NK-92 (cell line): ENCODE data around the gene NUP214.
"Not testable (repeated sequence)": the region's sequence is repeated elsewhere in the genome, so short reads cannot be mapped to it uniquely, and the experiment has no call there.

Experiments
- DNase-seq: peaks from one replicate; lab custom pipeline; 2025; ENCODE audit not compliant: unreplicated experiment; lab: John Stamatoyannopoulos, UW

Gene NUP214

GRCh38 chr9:131158673-131159072, 33.3 kb downstream of the NUP214 start:
- not testable (repeated sequence) for DNase-seq

DNA sequence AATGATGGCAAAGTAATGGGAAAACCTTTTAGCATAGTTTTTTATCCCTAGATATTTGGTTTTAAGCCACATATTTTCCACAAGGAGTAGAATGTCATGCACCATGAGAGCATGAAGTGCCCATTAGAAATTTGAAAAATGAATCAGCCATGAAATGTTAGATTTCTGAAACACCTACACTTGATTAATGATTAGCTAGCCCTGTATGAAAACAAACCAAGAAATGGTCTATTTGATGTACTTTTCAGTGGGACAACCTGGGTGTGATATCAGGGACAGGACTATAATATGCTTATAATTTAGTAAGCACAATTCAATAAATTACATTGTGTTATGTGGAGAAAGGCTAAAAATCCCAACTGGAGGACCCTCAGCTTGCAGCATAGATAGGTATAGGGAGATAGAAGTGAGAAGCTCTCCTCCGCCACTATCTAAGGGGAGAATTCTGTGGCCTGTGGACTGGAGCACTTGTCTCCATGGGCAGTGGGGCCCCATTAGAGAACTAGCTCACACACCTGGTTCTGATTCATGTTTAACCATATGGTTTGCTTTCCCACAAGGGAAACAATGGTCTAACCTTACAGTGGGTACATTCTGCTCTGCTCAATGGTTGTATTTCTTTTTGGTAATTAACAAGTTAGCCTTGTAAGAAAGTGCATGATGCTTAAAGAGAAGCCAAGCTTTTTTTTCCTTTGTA, 35.2 kb downstream of the NUP214 start:
- no peak for DNase-seq

DNA sequence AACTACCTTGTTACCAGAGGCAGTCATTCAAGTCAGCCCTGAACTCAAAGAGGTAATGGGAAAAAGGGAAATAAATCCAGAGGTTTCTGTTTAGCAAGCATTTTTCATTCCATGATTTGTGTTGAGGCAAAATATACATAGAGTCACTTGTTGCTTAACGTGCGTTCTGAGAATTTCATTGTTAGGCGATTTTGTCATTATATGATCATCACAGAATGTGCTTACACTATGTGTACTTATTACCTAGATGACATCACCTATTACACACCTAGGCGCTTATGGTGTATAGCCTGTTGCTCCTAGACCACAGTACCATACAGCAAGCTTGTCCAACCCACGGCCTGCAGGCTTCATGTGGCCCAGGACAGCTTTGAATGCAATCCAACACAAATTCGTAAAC, 36.2 kb downstream of the NUP214 start:
- DNase-seq = no peak

DNA sequence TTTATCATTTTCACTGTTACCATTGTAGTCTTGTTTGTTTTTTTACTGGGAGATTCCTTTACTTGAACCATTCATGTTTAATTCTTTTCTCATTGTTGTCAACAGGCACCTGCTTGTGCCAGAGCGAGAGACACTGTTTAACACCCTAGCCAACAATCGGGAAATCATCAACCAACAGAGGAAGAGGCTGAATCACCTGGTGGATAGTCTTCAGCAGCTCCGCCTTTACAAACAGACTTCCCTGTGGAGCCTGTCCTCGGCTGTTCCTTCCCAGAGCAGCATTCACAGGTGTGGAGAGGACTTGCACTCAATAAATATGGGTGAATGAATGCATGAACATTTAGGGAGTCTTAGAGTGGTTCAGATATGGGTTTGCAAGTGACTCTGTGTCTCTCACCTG, 37.5 kb downstream of the NUP214 start:
- DNase-seq = no peak

GRCh38 chr9:131165523-131165922, 40.1 kb downstream of the NUP214 start:
- DNase-seq = no peak

DNA sequence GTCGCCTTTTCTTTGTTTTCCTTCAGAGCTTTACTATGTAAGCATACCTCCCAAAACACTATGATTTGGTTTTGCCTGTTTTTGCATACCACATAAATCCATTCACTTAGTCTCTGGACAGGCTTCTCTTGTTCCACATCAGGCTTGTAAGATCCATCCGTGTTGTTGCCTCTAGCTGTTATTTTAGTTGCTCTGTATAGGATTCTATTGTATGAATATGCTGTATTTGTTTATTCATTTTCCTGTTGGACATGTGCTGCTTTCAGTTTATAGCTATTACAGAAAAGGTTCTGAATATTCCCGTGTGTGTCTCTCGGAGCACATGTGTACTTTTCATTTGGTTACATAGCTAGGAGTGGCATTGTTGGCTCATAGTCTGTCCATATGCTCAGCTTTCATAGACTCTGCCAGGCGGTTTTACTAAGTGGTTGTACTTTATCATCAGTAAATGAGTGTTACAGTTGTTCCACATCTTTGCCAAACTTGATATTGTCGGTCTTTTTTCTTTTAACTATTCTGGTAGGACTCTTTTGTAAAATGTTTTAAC, 41.8 kb downstream of the NUP214 start:
- no peak for DNase-seq

- no peak for DNase-seq
Observed at GRCh38 chr9:131167936-131168335, 42.5 kb downstream of the NUP214 start.

DNA sequence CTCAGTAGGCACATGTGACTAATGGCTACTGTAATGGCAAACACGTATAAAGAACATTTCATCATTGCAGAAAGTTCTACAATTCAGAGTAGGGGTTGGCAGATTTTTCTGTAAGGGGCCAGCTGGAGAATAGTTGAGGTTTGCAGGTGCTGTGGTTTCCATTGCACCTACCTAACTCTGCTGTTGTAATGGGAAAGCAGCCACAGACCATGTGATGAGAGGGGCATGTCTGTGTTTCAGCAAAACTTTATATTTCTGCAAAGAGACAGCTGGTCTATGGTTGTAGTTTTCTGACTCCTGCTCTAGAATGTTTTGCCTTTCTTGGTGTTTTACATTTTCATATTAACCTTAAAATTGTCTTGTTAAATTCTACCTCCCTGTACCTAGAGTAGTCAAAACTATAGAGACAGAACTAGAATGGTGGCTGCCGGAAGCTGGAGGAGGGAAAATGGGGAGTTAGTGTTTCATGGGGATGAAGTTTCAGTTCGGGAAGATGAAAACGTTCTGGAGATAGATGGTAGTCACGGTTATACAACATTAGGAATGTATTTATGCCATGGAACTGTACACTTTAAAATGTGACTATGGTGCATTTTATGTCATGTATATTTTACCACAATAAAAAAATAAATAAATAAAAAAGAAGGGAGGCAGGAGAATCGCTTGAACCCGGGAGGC, 44.3 kb downstream of the NUP214 start:
- DNase-seq = no peak

DNA sequence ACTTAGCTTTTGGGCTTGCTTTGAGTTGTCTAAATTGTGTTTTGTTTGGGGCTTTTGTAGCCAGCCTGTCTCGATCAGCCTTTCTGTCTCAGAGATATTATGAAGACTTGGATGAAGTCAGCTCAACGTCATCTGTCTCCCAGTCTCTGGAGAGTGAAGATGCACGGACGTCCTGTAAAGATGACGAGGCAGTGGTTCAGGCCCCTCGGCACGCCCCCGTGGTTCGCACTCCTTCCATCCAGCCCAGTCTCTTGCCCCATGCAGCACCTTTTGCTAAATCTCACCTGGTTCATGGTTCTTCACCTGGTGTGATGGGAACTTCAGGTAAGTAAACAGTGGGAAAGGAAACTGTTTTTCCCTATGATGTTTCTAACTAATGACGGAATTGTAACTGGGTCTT, 48.6 kb downstream of the NUP214 start:
- no peak for DNase-seq

GRCh38 chr9:131174681-131175239, 49.4 kb downstream of the NUP214 start:
- DNase-seq = no peak

DNA sequence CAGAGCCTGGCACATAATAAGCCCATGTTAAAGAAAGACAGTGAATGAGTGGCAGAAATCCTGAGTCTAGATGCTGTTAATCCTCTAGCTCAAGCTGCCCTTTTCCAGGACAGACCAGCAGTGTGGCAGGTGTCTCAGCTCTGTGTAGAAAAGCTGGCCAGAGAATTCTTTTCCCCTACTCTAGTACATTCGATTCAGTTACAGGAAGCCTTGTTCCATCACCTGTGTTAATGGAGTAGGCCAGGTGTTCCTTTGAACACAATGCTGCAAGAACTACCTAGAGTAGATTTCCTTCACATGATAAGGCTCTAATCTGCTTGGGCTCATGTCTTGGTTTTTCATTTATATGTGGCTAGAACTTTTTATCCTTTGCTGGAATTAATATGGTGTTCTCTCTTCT, 52.5 kb downstream of the NUP214 start:
- no peak for DNase-seq

- DNase-seq = no peak
Observed at GRCh38 chr9:131178382-131178781, 53.0 kb downstream of the NUP214 start.

DNA sequence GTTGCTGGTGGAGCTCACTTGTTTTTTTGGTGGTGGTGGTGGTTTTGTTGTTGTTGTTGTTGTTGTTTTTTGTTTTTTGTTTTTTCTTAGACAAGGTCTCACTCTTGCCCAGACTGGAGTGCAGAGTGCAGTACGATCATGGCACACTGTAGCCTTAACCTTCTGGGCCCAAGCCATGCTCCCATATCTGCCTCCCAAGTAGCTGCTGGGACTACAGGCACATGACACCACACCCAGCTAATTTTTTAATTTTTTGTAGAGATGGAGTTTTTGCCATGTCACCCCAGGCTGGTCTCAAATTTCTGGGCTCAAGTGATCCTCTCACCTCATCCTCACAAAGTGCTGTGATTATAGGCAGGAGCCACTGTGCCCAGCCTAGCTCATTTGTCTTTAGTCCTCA, 53.5 kb downstream of the NUP214 start:
- DNase-seq = no peak

- no peak for DNase-seq
Observed at GRCh38 chr9:131179561-131180219, 54.3 kb downstream of the NUP214 start.

DNA sequence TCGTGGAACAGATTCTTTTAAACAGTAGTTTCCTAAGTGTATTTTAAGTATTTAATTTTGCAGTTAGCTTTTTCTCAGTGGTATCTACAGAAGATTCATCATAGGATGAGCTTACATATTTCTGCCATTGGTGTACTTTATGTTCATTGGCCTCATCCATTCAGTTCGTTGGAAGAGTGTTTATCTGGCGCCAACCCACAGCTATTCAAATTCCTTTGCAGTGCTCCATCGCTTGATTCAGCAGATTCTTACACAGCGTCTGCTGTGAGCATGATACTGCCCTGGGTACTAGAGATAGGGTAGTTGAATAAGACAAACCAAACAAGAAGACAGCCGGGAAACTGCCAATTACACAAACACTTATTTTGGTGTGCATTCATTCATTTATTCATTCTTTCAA, 55.1 kb downstream of the NUP214 start:
- no peak for DNase-seq

DNA sequence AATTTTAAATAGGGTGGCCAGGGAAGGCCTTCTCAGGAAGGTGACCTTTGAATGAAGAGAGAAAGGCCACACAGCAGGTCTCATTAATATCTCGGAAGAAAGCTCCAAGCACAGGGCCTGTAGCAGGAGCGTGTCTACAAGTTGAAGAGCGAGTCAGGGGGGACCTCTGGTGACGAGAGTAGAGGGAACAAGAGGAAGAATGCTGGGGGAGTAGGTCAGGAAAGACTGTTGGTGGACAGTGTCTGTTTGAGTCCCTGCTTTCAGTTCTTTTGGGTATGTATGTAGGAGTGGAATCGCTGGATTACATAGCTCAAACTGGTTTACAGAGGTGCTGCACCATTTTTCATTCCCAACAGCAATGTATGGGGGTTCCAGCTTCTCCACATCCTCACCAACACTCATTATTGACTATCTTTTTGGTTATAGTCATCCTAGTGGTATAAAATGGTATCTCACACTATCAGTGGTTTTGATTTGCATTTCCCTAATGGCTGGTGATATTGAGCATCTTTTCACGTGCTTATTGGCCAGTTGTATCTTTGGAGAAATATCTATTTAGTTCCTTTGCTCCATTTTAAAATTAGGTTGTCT, 55.8 kb downstream of the NUP214 start:
- no peak for DNase-seq

GRCh38 chr9:131185924-131186323, 60.5 kb downstream of the NUP214 start:
- no peak for DNase-seq

DNA sequence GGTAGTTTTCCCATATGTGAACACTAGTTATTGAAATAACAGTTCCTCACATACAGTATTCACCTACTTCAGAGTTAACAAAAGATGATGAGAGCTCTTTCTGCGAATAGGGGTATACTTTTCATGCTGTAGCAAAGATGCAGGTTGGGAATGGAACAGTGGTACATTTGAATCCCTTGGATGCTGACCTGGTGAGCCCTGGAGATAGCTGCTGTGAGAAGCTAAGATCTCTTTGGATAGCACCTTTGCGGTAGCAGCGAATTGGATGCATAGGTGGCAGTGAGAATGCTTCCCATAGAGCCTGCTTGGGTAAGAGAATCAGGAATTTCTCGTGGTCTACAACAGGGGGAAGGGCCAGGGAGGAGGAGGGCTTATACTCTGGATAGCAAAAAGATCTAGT, 61.2 kb downstream of the NUP214 start:
- no peak for DNase-seq

DNA sequence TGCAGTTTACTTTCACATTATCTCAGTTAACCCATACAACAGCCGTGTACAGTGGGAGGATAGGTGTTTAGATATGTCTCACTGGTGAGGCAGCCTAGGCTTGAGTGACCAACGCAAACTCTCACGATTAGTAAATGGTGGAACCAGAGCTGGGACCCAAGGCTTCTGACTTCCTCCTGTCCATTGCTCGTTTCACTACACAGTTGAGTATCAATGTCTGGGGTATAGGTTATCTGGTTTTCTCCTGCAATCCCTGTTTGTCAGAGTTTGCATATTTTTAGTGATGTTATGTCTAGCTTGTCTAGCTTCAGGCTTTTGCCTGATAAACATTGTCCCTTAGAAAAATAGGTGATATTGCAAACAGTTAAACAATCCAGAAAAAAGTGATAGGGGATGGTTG, 62.6 kb downstream of the NUP214 start:
- no peak for DNase-seq

- DNase-seq = no peak
Observed at GRCh38 chr9:131188976-131189375, 63.6 kb downstream of the NUP214 start.

GRCh38 chr9:131190191-131190590, 64.8 kb downstream of the NUP214 start:
- no peak for DNase-seq
